ENCODE measurements around the gene VOPP1. TPM values are rescaled to one million over a fixed set of nuclear protein-coding genes. Genes with fewer than 3 reads are reported as not detected.

VOPP1 gene
- total and polyA plus RNA-seq, 11 donors, result 9.9 to 58.0 (median 22.9) TPM

GRCh38 chr7:55501611-55502010 is 70.7 kb downstream of the VOPP1 start:
- DNase-seq (no peak), ATAC-seq (no peak)
- intact Hi-C loops (cut with DNase I), result loop anchor here in 1 of 10 donors (10.0 kb wide), 1 partner anchor 73 kb away; the partner anchor contains the start of gene VOPP1
- H3K36me3 ChIP-seq, result peaks cover 0 to 21% (median 6%) of the 10 kb centered on the region in 9 donors
- no peaks in the 10 kb centered on the region for H3K27me3 ChIP-seq
- no peak overlapping the region for H3K27ac ChIP-seq
- peaks cover 0 to 59% (median 20%) of the 10 kb centered on the region in 12 donors for H3K4me1 ChIP-seq
- H3K4me3 ChIP-seq, result no peak overlapping the region
- H3K9me3 ChIP-seq, result no peaks in the 10 kb centered on the region
- WGBS, 4 donors, result 64 to 77% (median 72%) methylated on average over 3 of the region's 3 CpGs
- TF ChIP-seq, protein P1, sequence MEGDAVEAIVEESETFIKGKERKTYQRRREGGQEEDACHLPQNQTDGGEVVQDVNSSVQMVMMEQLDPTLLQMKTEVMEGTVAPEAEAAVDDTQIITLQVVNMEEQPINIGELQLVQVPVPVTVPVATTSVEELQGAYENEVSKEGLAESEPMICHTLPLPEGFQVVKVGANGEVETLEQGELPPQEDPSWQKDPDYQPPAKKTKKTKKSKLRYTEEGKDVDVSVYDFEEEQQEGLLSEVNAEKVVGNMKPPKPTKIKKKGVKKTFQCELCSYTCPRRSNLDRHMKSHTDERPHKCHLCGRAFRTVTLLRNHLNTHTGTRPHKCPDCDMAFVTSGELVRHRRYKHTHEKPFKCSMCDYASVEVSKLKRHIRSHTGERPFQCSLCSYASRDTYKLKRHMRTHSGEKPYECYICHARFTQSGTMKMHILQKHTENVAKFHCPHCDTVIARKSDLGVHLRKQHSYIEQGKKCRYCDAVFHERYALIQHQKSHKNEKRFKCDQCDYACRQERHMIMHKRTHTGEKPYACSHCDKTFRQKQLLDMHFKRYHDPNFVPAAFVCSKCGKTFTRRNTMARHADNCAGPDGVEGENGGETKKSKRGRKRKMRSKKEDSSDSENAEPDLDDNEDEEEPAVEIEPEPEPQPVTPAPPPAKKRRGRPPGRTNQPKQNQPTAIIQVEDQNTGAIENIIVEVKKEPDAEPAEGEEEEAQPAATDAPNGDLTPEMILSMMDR (IDR thresholded peaks at IDR 0.05), result no peak
- no peak for TF ChIP-seq POLR2A (IDR thresholded peaks at IDR 0.05)

- peaks cover 0 to 59% (median 20%) of the 10 kb centered on the region in 12 donors for H3K4me1 ChIP-seq
- no peaks in the 10 kb centered on the region for H3K9me3 ChIP-seq
- no peak overlapping the region for H3K4me3 ChIP-seq
- H3K27me3 ChIP-seq, result no peaks in the 10 kb centered on the region
- H3K27ac ChIP-seq, result no peak overlapping the region
- no peak for TF ChIP-seq POLR2A (IDR thresholded peaks at IDR 0.05)
- TF ChIP-seq, protein P1 (IDR thresholded peaks at IDR 0.05), result no peak
- intact Hi-C loops (cut with DNase I), result loop anchor here in 1 of 10 donors (10.0 kb wide), 1 partner anchor 75 kb away; the partner anchor contains the start of gene VOPP1
- DNase-seq (no peak), ATAC-seq (peak; percentile 53 to 76 (median 70))
- peaks cover 0 to 35% (median 16%) of the 10 kb centered on the region in 9 donors for H3K36me3 ChIP-seq
- 48 to 69% (median 63%) methylated on average over 7 of the region's 7 CpGs for WGBS, 4 donors
Measured at GRCh38 chr7:55500117-55500756, 72.1 kb downstream of the VOPP1 start.

DNA sequence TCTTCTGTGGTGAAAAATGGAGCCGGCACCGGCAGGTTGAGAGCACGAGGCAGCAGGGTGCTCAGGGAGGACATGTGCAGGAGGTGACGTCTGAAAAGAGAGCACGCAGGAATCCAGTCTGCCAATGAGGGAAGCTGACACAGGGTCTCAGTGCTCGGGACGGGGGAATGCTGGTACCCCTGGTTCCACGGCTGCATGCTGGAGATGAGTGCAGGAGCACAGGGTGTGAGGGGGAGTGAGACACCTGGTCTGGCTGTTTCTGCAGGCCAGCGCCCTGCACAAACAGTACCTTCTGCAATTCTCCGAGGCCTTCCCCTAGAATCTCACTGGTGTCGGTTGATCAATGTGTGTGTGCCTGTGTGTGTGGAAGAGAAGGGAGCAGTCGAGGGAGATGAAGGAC is 72.7 kb downstream of the VOPP1 start:
- peaks cover 0 to 57% (median 19%) of the 10 kb centered on the region in 12 donors for H3K4me1 ChIP-seq
- TF ChIP-seq POLR2A (IDR thresholded peaks at IDR 0.05), result no peak
- TF ChIP-seq, protein P1 (IDR thresholded peaks at IDR 0.05), result no peak
- ATAC-seq (no peak), DNase-seq (no peak)
- H3K9me3 ChIP-seq, result no peaks in the 10 kb centered on the region
- peaks cover 0 to 35% (median 16%) of the 10 kb centered on the region in 9 donors for H3K36me3 ChIP-seq
- intact Hi-C loops (cut with DNase I), result no loop called here
- no peak overlapping the region for H3K27ac ChIP-seq
- H3K4me3 ChIP-seq, result no peak overlapping the region
- H3K27me3 ChIP-seq, result no peaks in the 10 kb centered on the region
- 86 to 92% (median 89%) methylated on average over 12 of the region's 12 CpGs for WGBS, 4 donors

DNA sequence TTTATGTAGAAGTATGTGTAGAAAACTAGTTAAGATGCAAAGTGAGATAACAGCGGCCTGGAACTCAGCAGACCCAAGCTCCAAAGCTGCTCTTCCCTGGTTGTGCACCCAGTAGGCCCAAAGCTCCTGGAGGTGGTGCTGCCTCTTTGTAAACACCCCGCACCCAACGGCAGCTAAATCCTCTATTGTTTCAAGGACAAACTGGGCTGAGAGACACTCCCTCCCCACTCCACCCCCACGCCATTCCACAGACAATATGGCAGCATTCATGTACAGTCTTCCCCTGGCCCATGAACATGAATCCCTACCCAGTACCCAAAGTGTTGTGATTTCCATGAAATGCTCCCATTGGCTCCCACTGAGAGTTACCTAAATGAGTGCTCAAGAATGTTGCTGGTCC is 73.5 kb downstream of the VOPP1 start:
- peaks cover 0 to 49% (median 14%) of the 10 kb centered on the region in 12 donors for H3K4me1 ChIP-seq
- DNase-seq (no peak), ATAC-seq (no peak)
- H3K4me3 ChIP-seq, result no peak overlapping the region
- no peak for TF ChIP-seq POLR2A (IDR thresholded peaks at IDR 0.05)
- TF ChIP-seq, protein P1 (IDR thresholded peaks at IDR 0.05), result no peak
- H3K27ac ChIP-seq, result no peak overlapping the region
- no peaks in the 10 kb centered on the region for H3K27me3 ChIP-seq
- intact Hi-C loops (cut with DNase I), result no loop called here
- H3K36me3 ChIP-seq, result peaks cover 0 to 42% (median 16%) of the 10 kb centered on the region in 9 donors
- WGBS, 4 donors, result 84 to 91% (median 89%) methylated on average over 4 of the region's 4 CpGs
- H3K9me3 ChIP-seq, result no peaks in the 10 kb centered on the region
